Body of pancreas (tissue), 4 donors: ENCODE measurements around the gene ADARB1.

ENCODE experiments used
- POLR2A ChIP-seq, 3 donors: fragments of 450-650 bp; IDR thresholded peaks; one replicate each; pipeline ENCODE4 v1.6.1; 2016; ENCODE audit warnings: antibody characterized with exemption in 3 of 3, mild to moderate bottlenecking in 2 of 3
- TF ChIP-seq, protein P1 (sequence below), 7 experiments: fragments of 450-650 bp in 4 of 7; fragments of 200-600 bp in 3 of 7; sonication (generic) in 3 of 7; IDR thresholded peaks; one replicate each; pipeline ENCODE4 v1.5.1; 2016 to 2019; ENCODE audit warnings: antibody characterized with exemption in 7 of 7

DNA sequence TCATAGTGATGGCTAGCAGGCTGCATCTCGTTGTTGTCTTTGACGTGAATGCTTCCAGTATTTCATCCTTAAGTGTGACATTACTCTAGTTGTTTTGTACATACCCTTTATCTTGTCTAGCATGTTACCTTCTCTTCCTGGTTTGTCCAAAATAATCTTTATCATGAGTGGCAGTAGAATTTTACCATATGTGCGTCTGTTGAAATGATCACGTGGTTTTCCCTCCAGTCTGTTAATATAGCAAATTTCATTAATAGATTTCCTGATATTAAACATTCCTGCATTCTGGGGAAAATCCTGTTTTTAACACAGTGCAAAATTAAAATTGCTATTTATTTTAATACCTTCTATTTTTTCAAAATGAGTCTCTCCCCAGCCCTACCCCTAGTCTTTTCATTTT is 15.6 kb downstream of the ADARB1 start:
- TF ChIP-seq, protein P1, sequence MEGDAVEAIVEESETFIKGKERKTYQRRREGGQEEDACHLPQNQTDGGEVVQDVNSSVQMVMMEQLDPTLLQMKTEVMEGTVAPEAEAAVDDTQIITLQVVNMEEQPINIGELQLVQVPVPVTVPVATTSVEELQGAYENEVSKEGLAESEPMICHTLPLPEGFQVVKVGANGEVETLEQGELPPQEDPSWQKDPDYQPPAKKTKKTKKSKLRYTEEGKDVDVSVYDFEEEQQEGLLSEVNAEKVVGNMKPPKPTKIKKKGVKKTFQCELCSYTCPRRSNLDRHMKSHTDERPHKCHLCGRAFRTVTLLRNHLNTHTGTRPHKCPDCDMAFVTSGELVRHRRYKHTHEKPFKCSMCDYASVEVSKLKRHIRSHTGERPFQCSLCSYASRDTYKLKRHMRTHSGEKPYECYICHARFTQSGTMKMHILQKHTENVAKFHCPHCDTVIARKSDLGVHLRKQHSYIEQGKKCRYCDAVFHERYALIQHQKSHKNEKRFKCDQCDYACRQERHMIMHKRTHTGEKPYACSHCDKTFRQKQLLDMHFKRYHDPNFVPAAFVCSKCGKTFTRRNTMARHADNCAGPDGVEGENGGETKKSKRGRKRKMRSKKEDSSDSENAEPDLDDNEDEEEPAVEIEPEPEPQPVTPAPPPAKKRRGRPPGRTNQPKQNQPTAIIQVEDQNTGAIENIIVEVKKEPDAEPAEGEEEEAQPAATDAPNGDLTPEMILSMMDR (IDR thresholded peaks at IDR 0.05), result no peak
- TF ChIP-seq POLR2A (IDR thresholded peaks at IDR 0.05), result no peak
